Measurements from ENCODE around the gene SMKR1.
"Not testable (repeated sequence)": the region's sequence is repeated elsewhere in the genome, so short reads cannot be mapped to it uniquely, and the experiment has no call there.

The SMKR1 gene

DNA sequence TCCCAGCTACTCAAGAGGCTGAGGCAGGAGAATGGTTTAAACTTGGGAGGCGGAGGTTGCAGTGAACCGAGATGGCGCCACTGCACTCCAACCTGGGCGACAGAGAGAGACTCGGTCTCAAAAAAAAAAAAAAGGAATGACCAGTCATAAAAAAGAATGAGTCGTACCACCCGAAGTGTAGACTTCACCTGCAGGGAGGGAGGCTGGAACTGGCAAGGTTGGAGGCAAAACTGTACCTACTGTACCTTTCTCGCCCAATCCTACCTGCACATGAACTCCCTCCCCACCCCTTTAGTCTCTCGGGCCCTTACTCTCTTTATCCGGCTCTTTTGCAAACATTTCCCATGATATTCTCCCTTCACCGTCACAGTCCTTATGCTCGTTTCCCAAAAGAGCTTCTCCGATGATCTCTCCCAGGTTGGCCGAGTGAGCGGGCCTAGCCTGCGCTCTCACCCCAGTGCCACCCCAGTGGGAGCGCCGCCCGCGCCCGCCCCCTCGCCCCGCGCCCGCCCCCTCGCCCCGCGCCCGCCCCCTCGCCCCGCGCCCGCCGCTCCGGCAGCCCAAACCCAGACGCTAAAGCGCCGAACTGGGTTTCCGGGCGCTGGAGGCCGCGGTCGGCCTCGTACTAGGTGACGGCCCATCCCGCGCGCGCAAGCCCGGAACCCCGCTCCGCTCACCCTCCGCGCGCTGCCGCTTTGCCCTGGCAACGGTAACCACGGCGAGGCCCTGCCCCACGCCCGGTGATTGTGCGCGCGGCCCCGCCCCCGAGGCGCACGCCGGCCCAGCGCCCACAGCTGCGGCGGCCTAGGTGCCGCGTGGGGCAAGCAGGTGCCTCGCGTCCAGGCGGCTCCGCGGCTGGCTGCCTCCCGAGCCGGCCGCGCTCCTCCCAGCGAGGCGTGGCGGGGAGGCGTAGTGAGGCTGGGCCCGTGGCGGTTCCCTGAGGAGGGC, at the start of gene SMKR1:
Gene SMKR1, plus strand, starts transcription at position 772 of the 948 bp plus-strand sequence. CDS start 294 bp downstream, outside the sequence.
- peak; percentile 77 to 83 (median 81) for DNase-seq

DNA sequence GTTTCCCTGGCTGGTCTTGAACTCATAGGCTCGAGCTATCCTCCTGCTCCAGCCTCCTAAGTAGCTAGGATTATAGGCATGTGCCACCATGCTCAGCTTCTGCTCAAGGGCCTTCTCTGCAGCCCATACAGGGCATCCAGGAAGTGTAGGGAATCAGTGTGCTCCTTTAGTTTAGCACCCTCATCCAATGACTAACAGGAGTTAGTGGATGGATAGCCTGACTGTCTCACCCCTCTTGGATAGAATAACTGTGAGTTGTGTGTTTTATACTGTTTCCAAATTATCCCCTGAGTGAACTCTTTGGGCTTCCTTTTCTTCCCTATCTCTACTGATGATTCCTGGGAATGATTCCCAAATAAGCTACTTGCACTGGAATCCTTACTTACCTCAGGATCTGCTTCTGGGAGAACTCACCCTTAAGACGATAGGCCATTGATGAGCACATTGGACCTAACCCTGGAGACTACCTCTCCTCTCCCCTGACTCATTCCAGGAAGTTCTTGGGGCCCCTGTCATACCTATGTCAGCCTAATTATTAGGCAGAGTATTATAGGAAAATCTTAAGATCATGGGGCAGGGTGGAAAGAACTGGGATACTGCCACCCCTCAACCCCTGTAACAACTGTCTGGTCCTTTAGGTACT, 49.6 kb upstream of the SMKR1 start:
- DNase-seq = no peak

DNA sequence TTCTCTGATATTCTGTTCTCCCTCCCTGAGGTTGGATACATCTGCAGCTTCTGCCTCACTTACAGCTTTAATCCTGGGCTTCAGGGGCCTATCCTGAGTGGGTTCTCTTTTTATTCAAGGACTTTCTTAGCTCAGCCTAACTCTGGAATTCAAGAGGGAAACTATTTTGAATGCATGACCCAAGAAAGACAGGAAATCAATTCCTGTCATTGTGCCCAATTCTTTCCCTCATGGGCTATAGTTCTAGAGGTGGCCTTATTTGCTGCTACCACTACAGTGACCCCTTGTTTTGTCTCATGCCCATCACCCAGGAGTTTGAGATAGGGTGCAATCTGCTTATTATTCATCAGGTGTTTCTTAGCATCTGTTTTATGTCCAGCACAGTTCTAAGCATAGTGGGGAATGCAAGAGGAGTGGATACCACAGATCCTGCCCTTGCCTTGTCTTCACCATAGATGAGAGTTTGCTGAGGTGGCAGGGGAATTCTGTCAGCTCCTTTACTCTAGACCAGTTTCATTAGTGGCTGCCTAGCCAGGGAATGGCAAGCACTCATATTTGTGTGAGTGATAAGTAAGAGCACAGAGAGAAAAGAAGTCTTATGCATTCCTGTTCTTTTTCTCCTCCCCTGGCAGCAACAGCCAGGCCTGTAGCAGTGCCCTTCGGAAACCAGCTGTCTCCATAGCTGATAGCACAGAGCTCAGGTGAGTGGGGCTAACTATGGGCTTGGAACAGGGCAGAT, 48.7 kb upstream of the SMKR1 start:
- no peak for DNase-seq

DNA sequence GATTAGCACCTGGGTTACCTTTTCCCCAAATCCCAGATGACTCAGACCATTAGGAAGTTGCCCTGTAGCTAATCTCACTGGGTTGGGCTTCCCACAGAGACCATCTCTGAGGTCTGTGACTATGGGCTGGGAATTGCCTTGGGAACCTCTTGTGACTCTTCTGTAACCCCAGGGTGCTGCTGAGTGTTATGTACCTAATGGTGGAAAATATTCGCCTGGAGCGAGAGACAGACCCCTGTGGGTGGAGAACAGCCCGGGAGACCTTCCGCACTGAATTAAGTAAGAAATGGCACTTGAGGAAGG, 48.1 kb upstream of the SMKR1 start:
- no peak for DNase-seq

DNA sequence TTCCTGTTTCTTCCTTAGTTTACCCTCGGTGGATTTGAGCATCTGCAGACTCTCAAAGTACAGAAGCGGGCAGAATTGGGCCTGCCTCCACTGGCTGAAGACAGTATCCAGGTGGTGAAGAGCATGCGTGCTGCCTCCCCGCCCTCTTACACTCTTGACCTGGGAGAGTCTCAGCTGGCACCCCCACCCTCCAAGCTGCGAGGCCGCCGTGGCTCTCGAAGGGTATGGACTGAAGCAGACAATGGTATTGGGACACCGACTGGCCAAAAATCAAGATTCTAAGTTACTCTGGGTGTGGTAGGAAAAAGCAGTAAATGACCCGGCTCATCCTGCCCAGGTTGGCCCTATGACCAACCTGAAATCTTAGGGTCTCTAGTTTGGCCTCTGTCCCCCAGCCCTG, 45.9 kb upstream of the SMKR1 start:
- no peak for DNase-seq

DNA sequence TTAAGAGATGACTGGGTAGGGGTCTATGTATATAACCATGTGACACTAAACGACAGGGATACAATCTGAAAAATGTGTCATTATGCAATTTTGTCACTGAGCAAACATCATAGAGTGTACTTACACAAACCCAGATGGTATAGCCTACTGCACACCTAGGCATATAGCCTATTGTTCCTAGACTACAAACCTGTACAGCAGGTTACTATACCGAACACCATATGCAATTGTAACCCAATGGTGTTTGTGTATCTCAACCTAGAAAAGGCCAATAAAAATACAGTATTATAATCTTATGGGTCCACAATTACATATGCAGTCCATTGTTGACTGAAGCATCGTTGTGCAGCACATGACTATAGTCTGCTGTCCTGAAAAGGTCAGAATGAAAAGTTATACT, 45.2 kb upstream of the SMKR1 start:
- DNase-seq = no peak

DNA sequence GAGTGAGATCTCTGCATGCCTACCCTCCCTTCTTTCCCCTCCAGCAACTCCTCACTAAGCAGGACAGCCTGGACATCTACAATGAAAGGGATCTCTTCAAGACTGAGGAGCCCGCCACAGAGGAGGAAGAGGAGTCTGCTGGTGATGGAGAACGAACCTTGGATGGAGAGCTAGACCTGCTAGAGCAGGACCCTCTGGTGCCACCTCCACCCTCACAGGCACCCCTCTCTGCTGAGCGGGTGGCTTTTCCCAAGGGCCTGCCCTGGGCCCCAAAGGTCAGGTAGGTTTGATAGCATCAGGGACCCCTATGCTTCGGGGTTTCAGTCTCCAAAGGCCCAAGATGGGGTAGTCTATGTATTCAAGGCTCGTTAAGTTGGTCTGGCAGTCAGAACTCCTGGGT, 44.2 kb upstream of the SMKR1 start:
- no peak for DNase-seq

DNA sequence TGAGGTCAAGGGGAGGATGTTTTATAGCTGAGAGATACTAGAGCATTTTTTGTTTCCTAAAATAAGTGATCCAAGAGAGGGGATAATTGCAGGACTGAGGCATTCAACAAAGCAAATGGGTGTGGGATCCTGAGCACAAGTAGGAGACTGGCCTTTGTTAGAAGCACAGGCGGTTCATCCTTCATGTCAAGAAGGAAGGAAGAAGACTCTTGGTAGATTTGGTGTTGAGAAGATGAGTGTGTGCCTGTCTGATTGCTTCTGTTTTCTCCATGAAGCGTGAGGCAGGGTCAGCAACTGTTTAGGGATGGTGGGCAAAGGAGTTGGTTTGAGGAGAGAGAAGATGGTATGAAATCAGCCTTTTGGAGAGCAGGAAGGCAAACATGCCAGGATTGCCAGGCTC, 40.5 kb upstream of the SMKR1 start:
- no peak for DNase-seq

DNA sequence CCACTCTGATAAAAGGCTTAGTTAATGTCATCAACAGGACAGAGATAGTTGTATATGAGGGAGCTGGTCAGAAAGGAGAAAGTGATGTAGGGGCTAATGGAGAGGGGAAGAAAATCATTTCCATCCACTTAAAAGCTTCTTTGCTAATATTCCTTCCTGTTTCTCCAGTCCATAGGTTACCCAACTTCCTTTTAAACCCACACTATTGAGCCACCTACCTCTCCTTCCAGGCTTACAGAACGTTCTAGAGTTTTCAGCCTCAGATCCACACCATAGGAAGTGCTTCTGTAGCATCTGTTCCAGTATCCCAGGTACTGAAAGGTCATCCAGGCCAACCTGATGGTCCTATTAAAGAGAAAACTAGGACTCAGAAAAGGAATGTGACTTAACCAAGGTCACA, 39.9 kb upstream of the SMKR1 start:
- DNase-seq = peak; percentile 43 to 62 (median 53)

DNA sequence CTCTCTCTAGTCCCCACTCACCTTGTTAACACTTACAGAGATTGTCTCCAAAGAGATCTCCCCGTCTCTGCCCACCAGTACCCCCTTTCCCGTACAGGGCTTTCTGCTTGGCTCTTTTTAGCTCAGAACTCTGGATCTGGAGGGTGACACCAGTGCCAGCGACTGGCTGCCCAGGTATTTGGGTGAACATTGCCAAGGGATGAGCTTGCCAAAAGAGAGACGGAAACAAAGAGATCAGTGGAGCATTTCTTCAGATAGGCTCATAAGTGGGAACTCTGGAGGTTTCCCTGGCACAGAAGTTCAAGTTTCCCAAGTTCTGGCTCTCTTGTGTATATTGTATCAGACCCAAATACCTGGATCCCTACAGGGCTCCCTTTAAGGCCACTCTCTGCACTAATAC, 38.1 kb upstream of the SMKR1 start:
- no peak for DNase-seq

DNA sequence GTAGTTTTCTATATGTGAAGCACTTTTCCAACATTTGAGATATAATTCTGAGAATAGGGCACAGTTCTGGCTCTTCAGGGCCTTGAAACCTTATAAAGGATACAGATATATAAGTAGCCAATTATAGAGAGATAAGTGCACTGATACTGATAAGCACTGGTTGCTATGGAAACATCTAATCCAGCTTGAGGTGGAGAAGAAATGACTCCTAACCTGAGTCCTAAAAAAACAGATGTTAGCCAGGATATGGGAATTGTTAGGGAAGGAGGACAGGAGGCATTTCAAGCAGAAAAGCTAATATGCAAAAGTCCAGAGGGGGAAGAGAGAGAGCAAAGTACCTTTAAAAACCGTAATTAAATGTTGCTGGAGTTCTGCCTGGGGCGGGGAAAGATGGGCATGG, 37.3 kb upstream of the SMKR1 start:
- no peak for DNase-seq

DNA sequence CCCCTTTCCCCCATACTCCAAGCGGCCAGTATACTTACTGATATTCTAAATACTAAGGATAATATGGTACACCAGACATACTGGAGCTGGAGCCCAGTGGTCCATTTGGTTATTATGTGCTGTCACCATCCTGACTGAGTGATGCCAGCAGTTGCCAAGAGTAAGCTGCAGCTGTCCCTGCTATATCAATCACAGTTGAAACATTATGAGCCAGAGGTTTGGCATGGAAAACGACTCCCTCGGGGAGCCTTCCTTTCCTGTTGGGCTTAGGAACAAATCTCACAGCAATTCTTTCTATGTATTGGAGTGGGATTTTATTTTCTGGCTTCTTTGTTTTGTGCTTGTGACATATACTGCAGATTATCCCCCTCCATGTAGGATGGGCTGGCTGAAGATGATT, 35.5 kb upstream of the SMKR1 start:
- no peak for DNase-seq

DNA sequence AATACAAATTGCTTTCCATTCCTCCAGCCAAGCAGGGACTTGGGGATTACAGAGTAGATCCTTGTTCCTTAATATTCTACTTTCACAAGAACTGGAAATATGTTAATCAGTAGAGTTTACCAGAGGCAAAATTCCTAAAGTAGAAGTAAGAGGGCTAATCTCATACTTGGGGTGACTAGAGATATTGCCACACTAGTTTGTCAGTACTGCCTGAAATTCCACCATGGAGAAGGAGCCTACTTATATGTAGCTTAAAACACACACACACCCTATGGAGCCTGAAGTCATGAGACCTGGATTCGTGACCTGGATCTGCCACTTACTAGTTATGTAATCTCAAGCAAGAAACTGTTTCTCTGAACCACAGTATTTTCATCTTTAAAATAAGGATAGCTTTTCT, 34.2 kb upstream of the SMKR1 start:
- no peak for DNase-seq

DNA sequence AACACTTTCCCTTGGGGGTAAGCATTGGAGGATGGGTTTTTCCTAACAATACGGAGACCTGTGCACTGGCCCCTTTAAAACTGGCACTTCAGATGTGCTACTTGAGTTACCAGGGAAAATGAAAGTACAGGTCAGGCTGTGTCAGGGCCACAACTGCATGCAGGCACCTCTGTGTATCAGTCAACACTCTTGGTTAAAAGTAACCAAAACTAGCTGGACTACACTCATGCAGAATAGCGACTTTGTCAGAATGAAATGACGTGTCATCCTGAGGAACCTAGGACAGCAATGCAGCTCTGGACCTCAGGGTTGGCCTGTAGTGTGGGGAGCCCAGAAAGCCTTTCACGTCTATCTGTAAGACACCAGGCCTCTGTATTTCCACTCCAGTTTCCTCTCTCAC, 33.8 kb upstream of the SMKR1 start:
- no peak for DNase-seq

DNA sequence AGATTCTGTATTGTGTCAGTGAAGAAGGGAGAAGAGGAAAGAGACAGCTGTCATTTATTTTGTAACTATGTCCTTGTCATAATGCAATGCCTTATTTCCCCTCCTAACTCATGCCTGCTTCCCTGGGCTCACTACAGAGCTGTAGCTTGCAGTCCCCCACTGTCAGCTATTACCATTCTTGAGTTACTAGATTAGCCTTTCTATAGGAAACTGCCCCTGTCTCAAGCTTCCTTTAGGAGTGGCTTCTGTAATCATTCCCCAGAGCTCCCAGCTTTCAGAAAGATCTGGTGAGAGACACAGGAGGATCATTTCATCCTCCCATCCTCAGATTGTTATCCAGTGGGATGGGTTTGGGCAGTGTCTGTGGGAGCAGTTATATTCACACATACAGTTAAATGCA, 32.4 kb upstream of the SMKR1 start:
- no peak for DNase-seq

DNA sequence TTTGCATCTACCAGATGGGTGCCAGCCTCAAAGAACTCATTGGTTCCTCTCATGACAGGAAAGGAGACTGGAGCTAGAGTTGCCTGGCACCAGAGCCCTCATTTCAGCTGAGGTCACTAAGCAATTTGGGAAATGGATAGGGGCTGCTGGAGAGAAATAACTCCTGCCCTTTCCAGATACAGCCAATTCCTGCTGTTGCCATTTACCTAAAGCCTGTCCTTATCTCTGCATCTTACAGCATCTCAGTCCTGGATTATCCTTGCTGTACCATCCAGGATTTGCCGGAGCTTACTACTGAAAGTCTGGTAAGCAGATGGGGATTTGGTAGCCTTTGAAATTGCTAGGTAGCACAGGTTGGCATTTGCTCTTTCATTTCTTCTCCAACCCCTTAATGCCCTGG, 31.9 kb upstream of the SMKR1 start:
- no peak for DNase-seq

DNA sequence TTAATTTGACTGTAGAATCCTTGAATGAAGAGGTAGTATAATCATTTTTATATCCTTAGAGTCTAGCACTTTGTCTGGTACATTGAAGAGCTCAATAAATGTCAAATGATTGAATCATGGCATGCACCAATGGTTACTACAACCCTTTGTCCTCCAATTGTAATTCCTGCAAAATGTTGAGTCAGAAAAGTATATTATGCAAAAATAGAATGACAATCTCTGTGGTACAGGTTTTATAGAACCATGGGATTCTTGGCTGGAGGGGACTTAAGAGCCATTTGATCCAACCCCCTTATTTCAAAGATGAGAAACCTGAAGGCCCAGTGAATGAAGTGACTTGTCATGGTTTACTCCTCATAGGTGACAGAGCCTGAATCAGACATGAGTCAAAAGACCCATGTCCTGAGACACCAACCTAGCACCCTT, 30.9 kb upstream of the SMKR1 start:
- DNase-seq = no peak

DNA sequence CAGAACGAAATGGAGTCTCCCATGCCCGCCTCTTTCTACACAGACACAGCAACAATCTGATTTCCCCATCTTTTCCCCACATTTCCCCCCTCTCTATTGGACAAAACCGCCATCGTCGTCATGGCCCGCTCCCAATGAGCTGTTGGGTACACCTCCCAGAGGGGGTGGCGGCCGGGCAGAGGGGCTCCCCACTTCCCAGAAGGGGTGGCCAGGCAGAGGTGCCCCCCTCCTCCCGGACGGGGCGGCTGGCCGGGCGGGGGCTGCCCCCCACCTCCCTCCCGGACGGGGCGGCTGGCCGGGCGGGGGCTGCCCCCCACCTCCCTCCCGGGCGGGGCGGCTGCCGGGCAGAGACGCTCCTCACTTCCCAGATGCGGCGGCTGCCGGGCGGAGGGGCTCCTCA, 26.4 kb upstream of the SMKR1 start:
- not testable (repeated sequence) for DNase-seq

DNA sequence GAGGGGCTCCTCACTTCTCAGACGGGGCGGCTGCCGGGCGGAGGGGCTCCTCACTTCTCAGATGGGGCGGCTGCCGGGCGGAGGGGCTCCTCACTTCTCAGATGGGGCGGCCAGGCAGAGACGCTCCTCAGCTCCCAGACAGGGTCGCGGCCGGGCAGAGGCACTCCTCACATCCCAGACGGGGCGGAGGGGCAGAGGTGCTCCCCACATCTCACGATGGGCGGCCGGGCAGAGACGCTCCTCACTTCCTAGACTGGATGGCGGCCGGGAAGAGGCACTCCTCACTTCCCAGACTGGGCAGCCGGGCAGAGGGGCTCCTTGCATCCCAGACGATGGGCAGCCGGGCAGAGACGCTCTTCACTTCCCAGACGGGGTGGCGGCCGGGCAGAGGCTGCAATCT, 25.9 kb upstream of the SMKR1 start:
- not testable (repeated sequence) for DNase-seq

DNA sequence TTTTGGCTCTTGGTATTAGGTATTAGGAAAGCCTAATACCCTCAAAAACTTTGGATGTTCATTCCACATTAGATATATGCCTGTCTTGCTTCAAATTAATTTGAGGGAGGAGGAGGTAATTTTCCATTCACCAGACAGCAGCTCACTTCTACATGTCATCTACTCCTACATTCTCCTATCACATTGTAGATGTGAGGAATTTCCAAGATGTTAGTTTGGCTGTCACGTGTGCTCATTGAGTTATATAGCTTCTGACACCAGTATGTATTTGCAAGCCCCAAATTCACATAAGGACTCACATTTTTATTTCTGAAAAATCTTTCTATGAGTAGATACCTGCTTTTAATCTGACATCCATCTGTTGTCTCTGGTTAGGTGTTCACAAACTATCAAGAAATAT, 22.5 kb upstream of the SMKR1 start:
- DNase-seq = no peak

DNA sequence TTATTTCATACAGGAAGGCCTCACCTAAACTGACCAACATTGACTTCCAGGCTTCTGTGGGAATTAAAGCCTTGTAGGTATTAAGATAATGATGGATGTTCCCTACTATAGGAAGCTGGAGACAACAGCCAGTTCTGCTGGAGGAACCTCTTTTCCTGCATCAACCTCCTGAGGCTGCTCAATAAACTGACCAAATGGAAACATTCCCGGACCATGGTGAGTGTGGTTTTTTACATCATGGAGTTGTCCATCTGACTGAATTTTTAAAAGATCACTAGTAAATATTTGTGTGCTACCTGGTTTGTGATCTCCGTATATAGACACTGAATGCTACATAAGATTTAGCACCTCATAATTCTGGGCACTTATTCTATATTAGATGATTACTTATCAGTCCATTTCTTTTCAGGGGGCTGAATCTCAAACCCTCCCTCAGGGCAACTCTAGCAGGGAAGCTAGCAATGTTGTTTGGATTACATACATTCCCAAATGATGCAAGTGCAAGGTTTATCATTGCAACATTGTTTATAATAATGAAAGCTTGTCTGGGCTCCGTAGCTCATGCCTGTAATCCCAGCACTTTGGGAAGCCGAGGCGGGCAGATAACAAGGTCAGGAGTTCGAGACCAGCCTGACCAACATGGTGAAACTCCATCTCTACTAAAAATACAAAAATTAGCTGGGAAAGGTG, 21.5 kb upstream of the SMKR1 start:
- no peak for DNase-seq

DNA sequence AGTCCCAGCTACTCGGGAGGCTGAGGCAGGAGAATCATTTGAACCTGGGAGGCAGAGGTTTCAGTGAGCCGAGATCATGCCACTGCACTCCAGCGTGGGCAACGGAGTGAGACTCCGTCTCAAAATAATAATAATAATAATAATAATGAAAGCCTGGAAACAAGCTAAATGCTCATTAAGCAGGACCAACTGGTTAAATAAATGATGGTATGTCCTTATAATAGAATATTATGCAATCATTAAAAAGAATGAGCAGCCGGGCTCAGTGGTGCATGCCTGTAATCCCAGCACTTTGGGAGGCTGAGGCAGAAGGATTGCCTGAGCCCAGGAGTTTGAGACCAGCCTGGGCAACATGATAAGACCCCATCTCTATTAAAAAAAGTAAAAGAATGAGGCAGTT, 21.0 kb upstream of the SMKR1 start:
- not testable (repeated sequence) for DNase-seq

DNA sequence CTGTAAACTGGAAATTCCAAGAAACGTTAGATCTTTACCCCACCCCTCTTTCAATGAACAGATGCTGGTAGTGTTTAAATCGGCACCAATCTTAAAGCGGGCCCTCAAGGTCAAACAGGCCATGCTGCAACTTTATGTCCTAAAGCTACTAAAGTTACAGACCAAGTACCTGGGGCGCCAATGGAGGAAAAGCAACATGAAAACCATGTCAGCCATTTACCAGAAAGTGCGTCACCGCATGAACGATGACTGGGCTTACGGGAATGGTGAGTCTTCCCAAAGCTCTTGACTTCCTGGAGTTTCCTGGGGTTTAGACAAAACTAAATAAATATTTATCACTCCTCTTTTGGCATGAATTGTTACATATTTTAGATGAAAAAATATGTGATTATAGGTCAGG, 19.6 kb upstream of the SMKR1 start:
- no peak for DNase-seq
